SK-N-MC (cell line): ENCODE measurements around the gene SATB2.

Experiments used
- DNase-seq: peaks from one replicate; pipeline ENCODE4 v3.0.0-alpha.2; 2011; ENCODE audit warnings: low read depth, low spot score
- H3K27ac ChIP-seq: fragments of 200-600 bp; sonication (generic); 2 replicates; pipeline ENCODE4 v1.5.1; 2016; ENCODE audit warnings: mixed run types
- H3K36me3 ChIP-seq: fragments of 200-600 bp; sonication (generic); 2 replicates; pipeline ENCODE4 v1.6.1; 2017; ENCODE audit warnings: antibody characterized with exemption, low read length, mixed read lengths; ENCODE audit not compliant: insufficient read depth
- H3K4me3 ChIP-seq: fragments of 200-600 bp; sonication (generic); 2 replicates; pipeline ENCODE4 v1.5.1; 2016
- H3K9ac ChIP-seq: fragments of 200-600 bp; sonication (generic); 2 replicates; pipeline ENCODE4 v1.8.0; 2017; ENCODE audit warnings: mixed run types, mixed read lengths; ENCODE audit not compliant: insufficient read length
- H3K9me3 ChIP-seq: fragments of 200-600 bp; sonication (generic); 2 replicates; pipeline ENCODE4 v1.6.1; 2017; ENCODE audit warnings: low read depth, mild to moderate bottlenecking, antibody characterized with exemption, low read length, moderate library complexity, mixed read lengths
- EZH2 ChIP-seq: fragments of 200-600 bp; sonication (generic); IDR thresholded peaks from one replicate; pipeline ENCODE4 v1.6.1; 2017; ENCODE audit warnings: antibody characterized with exemption
- FOXP2 ChIP-seq: optimal IDR thresholded peaks from 2 replicates; pipeline ENCODE3; 2011; ENCODE audit warnings: mild to moderate bottlenecking, moderate library complexity; ENCODE audit not compliant: insufficient read depth; ENCODE audit errors: extremely low read length, control extremely low read depth
- POLR2AphosphoS5 ChIP-seq: IDR thresholded peaks from 2 replicates; pipeline ENCODE4 v1.6.1; 2012; ENCODE audit warnings: mild to moderate bottlenecking, low read depth, low read length, borderline replicate concordance

SATB2 gene

GRCh38 chr2:199449455-199449854, 8.3 kb downstream of the SATB2 start:
- no peaks in the 10 kb centered on the region for H3K9me3 ChIP-seq
- DNase-seq: no peak
- H3K27ac ChIP-seq: no peak overlapping the region
- no peak overlapping the region for H3K4me3 ChIP-seq
- H3K9ac ChIP-seq: no peak overlapping the region
- no peak for TF ChIP-seq FOXP2
- TF ChIP-seq EZH2: no peak
- no peak for TF ChIP-seq POLR2AphosphoS5
- H3K36me3 ChIP-seq: no peaks in the 10 kb centered on the region

DNA sequence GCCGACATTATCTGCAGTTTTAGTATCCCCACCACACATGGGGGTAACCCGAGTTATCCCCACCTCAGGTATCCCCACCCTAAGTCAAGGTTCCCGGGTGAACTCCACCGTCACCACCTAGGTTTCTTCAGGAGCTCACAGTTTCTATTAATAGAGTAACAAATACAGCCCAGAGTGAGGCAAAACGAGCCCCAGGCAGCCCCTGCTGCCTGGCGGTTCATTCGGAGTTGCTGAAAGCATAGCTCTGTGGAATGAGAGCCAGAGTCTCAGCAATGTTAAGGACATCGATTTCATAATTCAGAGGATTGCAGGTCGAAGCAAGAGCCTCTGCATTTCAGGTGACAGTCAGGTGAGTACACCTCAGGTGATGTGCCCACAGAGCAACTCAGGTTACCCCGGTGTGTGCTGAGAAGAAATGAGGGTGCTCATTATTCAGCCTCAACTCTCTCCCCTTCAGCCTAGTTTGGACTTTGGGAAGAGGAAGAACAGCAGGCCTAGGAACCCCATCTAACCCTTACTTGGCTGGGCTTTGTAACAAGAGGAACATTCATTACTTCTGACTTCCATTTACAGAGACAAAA, 10.7 kb downstream of the SATB2 start:
- Histone ChIP-seq H3K4me3 (no peak overlapping the region), H3K36me3 (no peaks in the 10 kb centered on the region), H3K9ac (no peak overlapping the region), H3K9me3 (no peaks in the 10 kb centered on the region), H3K27ac (no peak overlapping the region)
- DNase-seq: no peak
- TF ChIP-seq EZH2: no peak
- no peak for TF ChIP-seq POLR2AphosphoS5
- TF ChIP-seq FOXP2: no peak

DNA sequence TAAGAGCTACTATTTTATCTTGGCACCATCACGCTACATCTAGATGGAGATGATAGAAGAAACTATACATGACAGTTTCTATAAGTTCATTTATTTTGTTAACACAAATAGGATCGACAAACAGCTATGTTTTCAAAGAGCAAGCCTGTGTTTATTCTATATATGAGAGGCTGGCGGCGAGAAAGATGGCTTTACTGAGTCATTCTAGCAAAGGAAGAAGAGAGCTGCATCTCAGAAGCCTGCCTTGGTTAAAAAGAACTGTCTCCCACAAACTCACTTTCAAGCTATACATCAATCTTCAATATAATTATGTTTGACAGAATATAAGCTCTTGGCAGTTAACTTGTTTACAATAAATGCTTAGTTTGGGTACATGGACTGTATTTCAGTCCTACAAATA, 13.0 kb downstream of the SATB2 start:
- no peak overlapping the region for H3K4me3 ChIP-seq
- H3K9ac ChIP-seq: no peak overlapping the region
- no peaks in the 10 kb centered on the region for H3K36me3 ChIP-seq
- no peak overlapping the region for H3K27ac ChIP-seq
- H3K9me3 ChIP-seq: no peaks in the 10 kb centered on the region
- no peak for TF ChIP-seq EZH2
- TF ChIP-seq POLR2AphosphoS5: no peak
- TF ChIP-seq FOXP2: no peak
- no peak for DNase-seq

- no peak overlapping the region for H3K4me3 ChIP-seq
- DNase-seq: no peak
- no peaks in the 10 kb centered on the region for H3K9me3 ChIP-seq
- TF ChIP-seq EZH2 (no peak), POLR2AphosphoS5 (no peak), FOXP2 (no peak)
- no peak overlapping the region for H3K27ac ChIP-seq
- no peaks in the 10 kb centered on the region for H3K36me3 ChIP-seq
- no peak overlapping the region for H3K9ac ChIP-seq
These were observed 14.1 kb downstream of the SATB2 start for GRCh38 chr2:199443589-199444130.

DNA sequence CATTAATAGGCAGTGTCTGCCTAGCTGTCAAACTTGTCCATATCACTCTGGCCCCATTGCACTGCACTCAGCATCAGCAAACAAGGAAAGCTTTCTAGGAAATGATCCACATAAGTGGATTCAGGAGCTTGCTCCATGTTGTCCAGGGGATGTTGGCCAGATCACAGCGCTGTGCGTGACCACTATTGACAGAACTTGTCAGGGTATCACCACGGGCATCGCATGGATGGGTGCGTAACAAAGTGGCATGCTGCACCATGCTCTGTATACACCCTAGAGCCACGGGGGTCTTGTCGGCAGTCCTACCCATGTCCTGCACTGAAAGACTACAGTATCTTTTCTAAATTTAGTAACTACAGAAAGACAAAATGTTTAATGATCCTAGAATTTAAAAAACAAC, 15.6 kb downstream of the SATB2 start:
- TF ChIP-seq EZH2: no peak
- no peak for TF ChIP-seq FOXP2
- TF ChIP-seq POLR2AphosphoS5: no peak

DNA sequence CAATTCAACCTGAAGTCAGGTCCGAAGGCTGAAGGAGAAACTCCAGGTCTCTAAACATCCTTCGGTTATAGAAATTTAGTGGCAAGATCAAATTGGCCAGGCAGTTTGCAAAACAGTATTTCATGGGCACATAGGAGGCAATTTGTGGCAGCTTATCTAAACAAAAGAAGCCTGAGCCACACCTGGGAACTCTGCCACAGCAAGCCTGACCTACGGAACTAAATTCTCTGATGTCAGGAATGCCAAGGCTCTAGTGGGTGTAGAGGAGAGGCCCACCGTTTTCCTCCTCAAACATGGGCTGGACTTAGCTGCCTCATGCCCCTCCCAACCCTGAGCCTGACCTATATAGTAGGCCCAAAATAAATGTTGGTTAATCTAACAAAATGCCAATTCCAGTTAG, 16.0 kb downstream of the SATB2 start:
- Histone ChIP-seq H3K36me3 (no peaks in the 10 kb centered on the region), H3K4me3 (no peak overlapping the region), H3K9ac (no peak overlapping the region), H3K9me3 (no peaks in the 10 kb centered on the region), H3K27ac (no peak overlapping the region)
- TF ChIP-seq EZH2: no peak
- TF ChIP-seq FOXP2: no peak
- TF ChIP-seq POLR2AphosphoS5: no peak
- DNase-seq: no peak

More for the DNA sequence above, 15.6 kb downstream of the SATB2 start:
- Histone ChIP-seq H3K4me3 (no peak overlapping the region), H3K9me3 (no peaks in the 10 kb centered on the region), H3K36me3 (no peaks in the 10 kb centered on the region), H3K27ac (no peak overlapping the region), H3K9ac (no peak overlapping the region)
- no peak for DNase-seq

DNA sequence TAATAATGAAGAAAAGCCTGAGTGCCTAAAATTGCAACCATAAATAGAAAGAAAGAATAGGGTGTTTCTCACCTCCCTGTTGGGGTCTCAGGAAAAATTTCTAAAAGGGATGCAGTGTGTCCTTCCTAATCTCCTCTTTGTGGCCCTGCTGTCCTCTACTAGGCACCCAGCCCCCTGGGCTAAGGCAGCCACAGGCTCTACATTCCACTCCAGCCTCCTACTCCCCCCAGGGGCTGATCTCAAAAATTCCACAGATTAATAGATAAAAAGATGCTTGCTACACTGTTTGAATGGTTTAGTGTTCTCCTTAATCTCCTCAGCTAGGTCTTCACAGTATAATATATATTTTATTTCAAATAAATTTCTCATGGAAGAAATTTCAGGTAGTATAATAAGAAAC, 17.6 kb downstream of the SATB2 start:
- no peak overlapping the region for H3K27ac ChIP-seq
- no peak overlapping the region for H3K4me3 ChIP-seq
- no peak overlapping the region for H3K9ac ChIP-seq
- DNase-seq: no peak
- no peak for TF ChIP-seq EZH2
- TF ChIP-seq FOXP2: no peak
- no peak for TF ChIP-seq POLR2AphosphoS5
- no peaks in the 10 kb centered on the region for H3K9me3 ChIP-seq
- H3K36me3 ChIP-seq: no peaks in the 10 kb centered on the region

GRCh38 chr2:199439542-199439941, 18.2 kb downstream of the SATB2 start:
- Histone ChIP-seq H3K9me3 (no peaks in the 10 kb centered on the region), H3K4me3 (no peak overlapping the region), H3K9ac (no peak overlapping the region), H3K27ac (no peak overlapping the region), H3K36me3 (no peaks in the 10 kb centered on the region)
- no peak for TF ChIP-seq FOXP2
- TF ChIP-seq EZH2: no peak
- TF ChIP-seq POLR2AphosphoS5: no peak
- DNase-seq: no peak

- no peak for DNase-seq
- TF ChIP-seq FOXP2 (no peak), POLR2AphosphoS5 (no peak), EZH2 (no peak)
- H3K36me3 ChIP-seq: no peaks in the 10 kb centered on the region
These were observed 18.7 kb downstream of the SATB2 start for GRCh38 chr2:199439066-199439465.

More at GRCh38 chr2:199439066-199439465, 18.7 kb downstream of the SATB2 start:
- H3K4me3 ChIP-seq: no peak overlapping the region
- no peak overlapping the region for H3K9ac ChIP-seq
- H3K27ac ChIP-seq: no peak overlapping the region
- no peaks in the 10 kb centered on the region for H3K9me3 ChIP-seq
